HG02678 (cell line): ENCODE data around the gene MOB2.

Experiments
- ATAC-seq: cut with Tn5 transposase; IDR thresholded peaks from one replicate; pipeline ENCODE4 v1.9.1; 2021; ENCODE audit warnings: mild to moderate bottlenecking, moderate library complexity; ENCODE audit not compliant: unreplicated experiment

Gene MOB2

GRCh38 chr11:1459764-1460395 lies 26.7 kb downstream of the MOB2 start:
- no peak for ATAC-seq

DNA sequence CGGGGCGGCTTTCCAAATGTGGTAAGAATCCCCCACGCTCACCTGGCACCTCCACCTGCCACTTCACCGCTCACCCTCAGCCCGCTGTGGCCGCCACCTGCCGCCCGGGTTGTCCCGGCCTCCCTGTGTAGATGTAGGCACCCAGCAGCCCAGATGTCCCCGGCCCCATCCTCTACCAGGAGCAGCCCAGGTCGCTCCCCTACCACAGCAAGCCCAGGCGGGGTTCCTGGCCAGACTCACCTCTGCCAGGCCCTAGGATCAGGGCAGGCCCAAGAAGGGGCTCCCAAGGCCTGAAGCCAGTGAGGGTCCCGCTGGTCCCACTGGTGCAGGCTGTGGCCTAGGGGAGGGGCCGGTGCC lies 27.4 kb downstream of the MOB2 start:
- no peak for ATAC-seq

GRCh38 chr11:1458340-1459218 lies 28.0 kb downstream of the MOB2 start:
- no peak for ATAC-seq

GRCh38 chr11:1457856-1458255 lies 28.7 kb downstream of the MOB2 start:
- no peak for ATAC-seq

DNA sequence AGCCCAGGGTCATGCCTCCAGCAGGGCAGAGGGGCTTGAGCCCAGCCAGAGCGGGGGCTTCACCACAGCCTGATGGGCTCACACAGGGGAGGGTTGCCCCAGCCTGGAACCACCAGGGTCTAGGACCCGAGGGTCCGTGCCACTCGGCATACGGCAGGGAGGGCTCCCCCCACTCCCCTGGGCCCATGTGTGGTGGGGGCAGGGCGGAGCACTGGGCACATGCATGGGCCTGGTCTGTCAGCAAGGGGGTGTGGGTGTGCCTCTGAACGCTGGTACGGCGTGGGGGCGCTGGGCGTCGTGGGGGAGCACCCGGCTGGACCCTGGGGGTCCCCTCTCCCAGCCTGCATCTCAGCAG lies 29.3 kb downstream of the MOB2 start:
- ATAC-seq, result no peak

GRCh38 chr11:1456596-1457325 lies 29.8 kb downstream of the MOB2 start:
- ATAC-seq, result no peak

DNA sequence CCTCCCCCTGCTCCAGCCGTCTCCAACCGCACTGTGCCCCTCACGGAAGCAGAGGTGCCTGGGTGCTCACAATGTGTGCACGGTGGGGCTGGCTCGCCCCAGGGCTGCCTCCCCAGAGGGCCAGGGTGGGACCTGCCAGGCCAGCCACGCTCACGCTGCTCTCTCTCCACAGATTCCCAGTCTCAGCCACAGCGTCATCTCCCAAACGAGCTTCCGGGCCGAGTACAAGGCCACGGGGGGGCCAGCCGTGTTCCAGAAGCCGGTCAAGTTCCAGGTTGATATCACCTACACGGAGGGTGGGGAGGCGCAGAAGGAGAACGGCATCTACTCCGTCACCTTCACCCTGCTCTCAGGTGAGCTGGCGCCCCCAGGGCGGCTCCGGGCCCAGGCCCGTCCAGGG lies 30.4 kb downstream of the MOB2 start:
- ATAC-seq, result no peak

DNA sequence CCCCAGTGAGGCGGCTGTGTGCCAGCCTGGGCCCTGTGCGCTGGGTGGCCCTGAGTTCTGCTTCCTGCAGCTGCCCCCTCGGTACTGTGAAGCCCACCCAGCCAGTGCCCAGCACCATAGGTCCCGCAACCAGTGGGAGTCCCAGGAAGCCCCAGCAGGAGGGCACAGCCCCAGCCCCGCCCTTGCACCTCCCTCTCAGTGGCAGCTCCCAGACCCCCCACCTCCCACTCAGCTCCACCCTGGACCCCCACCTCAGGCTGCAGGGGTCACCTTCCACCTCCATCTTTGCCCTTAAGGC lies 30.9 kb downstream of the MOB2 start:
- no peak for ATAC-seq

- ATAC-seq, result no peak
Measured at GRCh38 chr11:1455032-1455762, 31.4 kb downstream of the MOB2 start.

DNA sequence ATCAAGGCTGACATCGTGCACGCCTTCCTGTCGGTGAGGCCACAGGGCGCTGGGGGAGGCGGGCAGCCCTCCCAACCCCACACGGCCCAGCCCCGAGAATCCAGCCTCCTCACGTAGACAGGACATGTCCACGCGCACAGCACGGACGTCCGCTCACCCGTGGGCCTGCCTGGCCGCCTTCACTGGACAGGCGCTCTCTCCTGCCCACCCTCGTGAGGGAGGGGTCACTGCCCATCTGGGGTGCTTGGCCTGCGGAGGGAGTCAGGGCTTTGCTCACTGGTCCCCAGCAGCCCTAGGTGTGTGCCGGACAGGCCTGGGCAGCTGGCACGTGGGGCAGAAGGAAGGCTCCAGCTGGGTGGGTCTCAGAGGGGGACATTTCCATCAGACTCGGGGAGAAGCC lies 32.0 kb downstream of the MOB2 start:
- ATAC-seq, result no peak

DNA sequence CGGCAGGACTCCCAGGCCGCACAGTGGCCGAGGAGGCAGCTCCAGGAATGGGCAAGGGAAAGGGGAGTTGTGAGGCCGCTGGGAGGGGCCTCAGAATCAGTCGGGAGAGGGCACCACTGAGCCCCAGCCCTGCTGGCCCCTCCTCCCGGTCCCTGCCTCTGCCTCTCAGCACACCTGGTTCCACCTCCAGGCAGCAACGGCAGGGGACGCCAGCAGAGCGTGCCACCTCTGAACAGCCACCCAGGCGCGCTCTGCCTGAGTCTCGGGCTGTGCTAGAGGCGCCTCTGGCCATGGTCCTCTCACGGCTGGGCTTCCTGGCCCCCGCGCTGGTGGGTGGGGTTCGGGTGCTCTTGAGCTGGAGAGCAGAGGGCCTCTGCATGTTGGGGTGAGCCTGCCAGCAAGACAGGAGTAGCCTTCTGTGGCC lies 33.0 kb downstream of the MOB2 start:
- ATAC-seq, result no peak

DNA sequence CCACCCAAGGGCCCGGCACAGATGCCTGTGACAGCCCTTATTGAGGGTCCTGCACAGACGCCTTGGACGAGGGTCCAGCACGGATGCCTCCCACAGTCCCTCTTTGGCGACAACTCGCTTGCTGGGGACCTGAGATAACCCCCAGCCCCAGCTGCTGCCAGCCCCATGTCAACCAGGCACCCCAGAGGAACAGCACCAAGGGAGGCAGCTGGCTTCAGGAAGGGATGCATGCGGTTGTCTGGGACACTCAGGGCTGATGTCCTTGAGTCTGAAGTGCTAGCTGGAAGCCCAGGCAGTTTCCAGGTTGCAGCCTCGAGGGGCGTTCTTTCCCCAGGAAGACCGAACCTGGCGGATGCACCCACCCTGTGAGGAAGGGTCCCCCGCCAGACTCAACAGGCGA lies 33.8 kb downstream of the MOB2 start:
- ATAC-seq, result no peak

DNA sequence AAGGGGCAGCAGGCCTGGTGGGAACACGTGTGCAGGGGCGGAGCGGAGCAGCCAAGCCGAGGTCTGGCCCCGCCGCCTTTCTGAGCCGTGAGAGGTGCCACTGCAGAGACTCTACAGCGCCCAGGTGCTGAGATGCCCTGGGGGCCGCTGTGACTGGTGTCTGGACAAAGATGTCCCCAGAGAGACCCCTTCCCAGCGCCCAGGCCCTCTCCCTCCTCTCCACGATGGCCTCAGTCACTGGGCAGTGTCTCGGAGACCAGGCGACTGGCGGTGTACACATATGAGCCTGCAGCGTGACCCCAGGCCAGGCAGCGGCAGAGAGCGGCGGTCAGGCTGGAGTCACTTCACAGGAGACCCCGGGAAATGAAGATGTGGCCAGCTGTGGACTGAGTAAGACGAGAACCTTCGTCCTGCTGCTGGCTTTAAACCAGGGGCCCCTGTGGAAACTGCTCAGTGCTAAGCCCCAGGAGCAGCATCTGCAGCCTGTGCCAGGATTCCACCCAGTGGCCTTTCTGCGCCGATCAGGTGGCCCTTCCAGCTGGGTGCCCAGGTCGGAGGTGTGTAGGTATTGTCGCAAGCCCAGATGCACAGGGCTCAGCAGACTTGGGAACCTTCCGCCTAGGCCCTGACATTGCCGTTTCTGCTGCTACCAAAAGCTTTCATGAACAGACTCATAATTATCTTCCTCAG lies 34.7 kb downstream of the MOB2 start:
- no peak for ATAC-seq

- no peak for ATAC-seq
Measured at GRCh38 chr11:1450949-1451710, 35.4 kb downstream of the MOB2 start.

GRCh38 chr11:1450344-1450875 lies 36.2 kb downstream of the MOB2 start:
- ATAC-seq, result no peak

DNA sequence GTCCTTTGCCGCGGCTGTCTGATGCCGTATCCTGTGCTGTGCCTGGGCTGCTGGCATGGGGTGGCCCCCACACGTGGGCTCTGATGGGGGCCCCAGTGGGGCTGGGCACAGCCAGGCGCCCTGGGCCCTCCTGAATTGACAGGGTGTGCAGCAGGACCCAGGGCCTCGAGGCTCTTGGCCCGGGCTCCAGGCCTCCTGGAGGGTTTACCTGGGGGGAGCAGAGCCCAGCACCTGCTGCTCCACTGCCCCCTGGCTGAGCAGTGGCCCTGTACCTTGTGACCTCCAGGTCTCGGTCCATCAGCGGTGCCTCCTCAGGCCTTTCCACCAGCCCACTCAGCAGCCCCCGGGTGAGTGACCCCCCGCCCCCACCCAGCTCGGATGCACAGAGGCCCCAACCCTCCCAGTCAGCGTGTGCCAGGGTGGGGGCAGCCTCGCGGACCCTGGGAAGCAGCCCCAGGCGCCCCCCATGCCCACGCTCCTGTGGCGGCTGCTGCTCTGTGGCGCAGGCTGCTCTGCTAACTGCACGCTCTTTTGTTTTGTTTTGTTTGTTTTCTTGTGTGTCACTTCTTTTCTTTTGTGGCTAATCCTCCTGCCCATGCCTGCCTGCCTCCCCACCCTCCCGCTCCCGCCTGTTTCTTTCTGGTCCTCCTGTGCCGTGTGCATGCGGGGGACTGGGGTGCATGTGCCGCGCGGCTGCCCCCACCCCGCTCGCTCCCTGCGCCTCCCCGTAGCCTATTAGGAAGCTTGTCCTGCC lies 36.9 kb downstream of the MOB2 start:
- ATAC-seq, result no peak

DNA sequence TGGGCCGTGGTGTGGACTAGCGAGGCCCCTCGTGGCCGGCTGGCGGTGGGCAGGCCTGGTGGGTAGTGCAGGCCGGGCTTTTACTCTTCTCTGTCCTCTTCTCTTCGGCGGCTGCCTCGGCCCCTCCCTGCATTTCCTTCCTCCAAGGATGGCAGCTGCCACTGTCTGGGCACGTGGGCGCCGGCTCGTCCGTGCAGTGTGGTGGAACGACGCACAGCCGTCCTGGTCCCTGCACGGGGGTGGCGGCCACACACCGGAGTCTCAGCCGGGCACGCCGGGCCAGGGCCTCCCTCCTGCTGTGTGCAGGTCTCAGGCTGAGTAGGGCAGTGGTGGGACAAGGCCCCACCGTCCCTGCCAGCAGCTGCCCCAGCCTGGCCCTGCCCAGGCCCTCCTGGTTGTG lies 37.7 kb downstream of the MOB2 start:
- ATAC-seq, result no peak

DNA sequence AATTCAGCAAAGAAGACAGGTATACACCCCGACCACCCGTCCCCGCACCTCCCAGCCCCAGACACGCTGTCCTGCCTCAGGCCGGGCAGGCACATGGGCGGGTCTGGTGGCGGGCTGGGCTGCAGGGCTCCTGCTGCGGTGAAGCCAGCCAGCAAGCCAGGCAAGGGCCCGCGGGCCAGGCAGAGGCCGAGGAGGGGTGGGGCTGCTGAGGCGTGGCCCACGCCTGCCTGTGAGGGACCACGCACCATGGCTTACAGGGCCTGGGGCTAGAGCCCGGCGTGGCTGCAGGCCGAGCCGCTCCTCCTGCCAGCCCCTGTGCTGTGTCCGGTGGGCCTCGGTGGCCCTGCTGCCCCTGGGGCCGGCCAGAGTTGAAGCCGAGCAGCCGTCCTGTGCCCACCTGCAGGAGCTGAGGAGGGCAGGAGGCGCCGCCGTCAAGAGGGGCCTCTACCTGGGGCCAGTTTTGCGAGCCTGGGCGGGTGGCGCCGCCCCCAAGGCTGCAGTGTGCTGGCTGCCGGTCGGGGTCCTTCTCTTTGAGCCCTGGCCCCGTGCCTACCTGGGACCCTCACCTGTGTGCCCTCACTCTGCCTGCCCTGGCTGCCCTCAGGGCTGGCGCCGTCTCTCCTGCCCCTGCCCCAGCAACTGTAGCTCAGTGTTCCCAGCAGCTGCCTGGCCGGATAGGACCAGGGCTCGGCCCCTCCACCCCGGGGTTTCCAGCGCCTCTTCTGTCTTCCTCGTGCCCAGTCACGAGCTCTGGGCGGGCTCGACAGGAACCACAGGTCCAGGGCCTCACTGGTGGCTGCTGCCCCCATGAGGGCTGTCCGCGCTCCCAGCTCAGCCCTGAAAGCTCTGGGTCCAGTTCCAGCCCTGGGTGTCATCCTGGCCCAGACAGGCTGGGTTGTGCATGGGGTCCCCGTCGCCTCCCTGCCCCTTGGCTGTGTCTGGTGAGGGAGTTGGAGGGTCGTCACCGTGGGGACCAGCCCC lies 38.4 kb downstream of the MOB2 start:
- ATAC-seq, result no peak
